Muscle of leg (tissue), 11 donors: ENCODE results near the gene GPRIN3. TPM values are rescaled to one million over a fixed set of nuclear protein-coding genes. Genes with fewer than 3 reads are reported as not detected.

ENCODE experiments used
- DNase-seq: peaks from one replicate; pipeline ENCODE4 v3.0.0; 2013
- H3K27ac ChIP-seq: one replicate; pipeline ENCODE4 v1.5.1; 2013; ENCODE audit warnings: mild to moderate bottlenecking, low read length, control low read depth
- H3K27me3 ChIP-seq: one replicate; pipeline ENCODE4 v1.6.1; 2013; ENCODE audit warnings: low read length; ENCODE audit not compliant: control insufficient read depth, insufficient read depth
- H3K36me3 ChIP-seq: one replicate; pipeline ENCODE4 v1.6.1; 2013; ENCODE audit warnings: low read length; ENCODE audit not compliant: control insufficient read depth, insufficient read depth
- H3K4me1 ChIP-seq: one replicate; pipeline ENCODE4 v1.6.1; 2013; ENCODE audit warnings: low read length; ENCODE audit not compliant: control insufficient read depth, insufficient read depth
- H3K4me3 ChIP-seq: one replicate; pipeline ENCODE4 v1.5.1; 2013; ENCODE audit warnings: low read length, control low read depth
- H3K9me3 ChIP-seq: replicated peaks from 2 replicates; pipeline ENCODE4 v1.6.1; 2013; ENCODE audit warnings: low read depth, low read length; ENCODE audit not compliant: control insufficient read depth
- WGBS: methylation state at CpG from one replicate; pipeline ENCODE4 v1.1.5; 2013; ENCODE audit warnings: missing lambda C conversion rate; ENCODE audit not compliant: insufficient coverage; 5-methylcytosine and 5-hydroxymethylcytosine counted together
- polyA plus RNA-seq, 8 donors: library from polyadenylated mRNA; unstranded; fragments of 120-200 nt; gene quantifications; one replicate each; pipeline versions ENCODE4 v1.2.1 to v1.2.3, GENCODE V29; 2013; ENCODE audit warnings: inconsistent platforms in 1 of 8, low replicate concordance in 1 of 8; ENCODE audit not compliant: insufficient read length in 8 of 8, insufficient read depth in 1 of 8
- total RNA-seq: library from RNA; stranded (reverse); fragments of 120-200 nt; gene quantifications from one replicate; pipeline ENCODE4 v1.2.4, GENCODE V29; 2013

Gene GPRIN3
- total and polyA plus RNA-seq, 9 donors, result 2.0 to 4.3 (median 3.1) TPM

DNA sequence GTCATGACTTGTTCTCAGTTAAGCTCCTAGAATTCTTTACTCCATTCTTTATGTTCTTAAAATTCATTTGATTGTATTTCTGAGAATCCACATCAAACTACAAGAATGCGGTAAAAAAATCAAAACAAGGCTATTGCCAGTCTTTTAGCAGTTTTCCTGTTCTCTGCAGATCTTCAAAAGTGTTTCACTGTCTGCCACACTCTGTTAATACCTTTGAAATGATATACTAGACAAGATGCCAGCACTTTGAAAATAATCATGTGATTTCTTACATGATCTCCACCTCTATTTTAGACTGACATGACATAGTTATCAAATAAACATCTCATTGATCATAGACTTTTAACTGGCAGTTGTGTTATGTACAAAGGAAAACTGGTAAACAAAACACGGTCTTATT, 30.1 kb upstream of the GPRIN3 start:
- Histone ChIP-seq H3K9me3 (no peaks in the 10 kb centered on the region), H3K36me3 (no peaks in the 10 kb centered on the region), H3K27ac (no peak overlapping the region), H3K4me1 (no peaks in the 10 kb centered on the region), H3K27me3 (no peaks in the 10 kb centered on the region), H3K4me3 (no peak overlapping the region)
- DNase-seq, result no peak
- no CpG with 5 or more reads among the region's 2 CpGs for WGBS

- H3K4me3 ChIP-seq, result no peak overlapping the region
- H3K4me1 ChIP-seq, result no peaks in the 10 kb centered on the region
- H3K27ac ChIP-seq, result no peak overlapping the region
- no peak for DNase-seq
- H3K9me3 ChIP-seq, result no peaks in the 10 kb centered on the region
- WGBS, result 80% methylated on average over 1 of the region's 4 CpGs
- H3K27me3 ChIP-seq, result no peaks in the 10 kb centered on the region
- H3K36me3 ChIP-seq, result no peaks in the 10 kb centered on the region
These were observed 29.3 kb upstream of the GPRIN3 start for GRCh38 chr4:89336818-89337420.

DNA sequence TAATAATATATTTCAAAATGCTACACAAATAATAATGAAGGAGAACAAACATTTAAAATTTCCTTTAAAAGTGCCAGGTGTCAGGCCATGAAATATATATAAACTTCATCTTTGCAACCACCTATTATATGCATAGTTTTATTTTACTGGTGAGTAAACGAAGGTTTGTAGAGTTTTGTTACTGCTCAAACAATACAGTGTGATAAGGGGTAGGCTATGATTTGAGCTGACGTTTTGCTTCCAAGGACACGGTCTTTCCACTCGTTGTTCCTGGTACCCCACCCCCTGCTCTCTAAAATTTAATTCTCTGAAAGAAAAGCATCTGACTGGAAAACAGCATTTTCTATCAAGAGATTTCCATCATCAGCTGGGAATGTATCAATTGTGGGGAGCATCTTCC, 27.2 kb upstream of the GPRIN3 start:
- H3K4me3 ChIP-seq, result no peak overlapping the region
- H3K36me3 ChIP-seq, result no peaks in the 10 kb centered on the region
- H3K27ac ChIP-seq, result no peak overlapping the region
- no peaks in the 10 kb centered on the region for H3K9me3 ChIP-seq
- no peak for DNase-seq
- no peaks in the 10 kb centered on the region for H3K4me1 ChIP-seq
- WGBS, result 100% methylated on average over 2 of the region's 4 CpGs
- no peaks in the 10 kb centered on the region for H3K27me3 ChIP-seq

GRCh38 chr4:89334311-89334710, 26.7 kb upstream of the GPRIN3 start:
- Histone ChIP-seq H3K9me3 (no peaks in the 10 kb centered on the region), H3K36me3 (no peaks in the 10 kb centered on the region), H3K27ac (no peak overlapping the region), H3K27me3 (no peaks in the 10 kb centered on the region), H3K4me1 (no peaks in the 10 kb centered on the region), H3K4me3 (no peak overlapping the region)
- DNase-seq, result peak; percentile 31

GRCh38 chr4:89331686-89332544, 24.3 kb upstream of the GPRIN3 start:
- no peak overlapping the region for H3K27ac ChIP-seq
- no peaks in the 10 kb centered on the region for H3K9me3 ChIP-seq

GRCh38 chr4:89331197-89331596, 23.6 kb upstream of the GPRIN3 start:
- no peak for DNase-seq
- WGBS, result no CpG with 5 or more reads among the region's 2 CpGs
- Histone ChIP-seq H3K4me3 (no peak overlapping the region), H3K4me1 (no peaks in the 10 kb centered on the region), H3K9me3 (no peaks in the 10 kb centered on the region), H3K27ac (no peak overlapping the region), H3K27me3 (no peaks in the 10 kb centered on the region), H3K36me3 (no peaks in the 10 kb centered on the region)

More at GRCh38 chr4:89331686-89332544, 24.3 kb upstream of the GPRIN3 start:
- no peak overlapping the region for H3K4me3 ChIP-seq
- whole genome bisulfite sequencing, result 93% methylated on average over 2 of the region's 5 CpGs
- no peaks in the 10 kb centered on the region for H3K27me3 ChIP-seq
- no peaks in the 10 kb centered on the region for H3K36me3 ChIP-seq
- no peaks in the 10 kb centered on the region for H3K4me1 ChIP-seq
- peak; percentile 37 for DNase-seq

DNA sequence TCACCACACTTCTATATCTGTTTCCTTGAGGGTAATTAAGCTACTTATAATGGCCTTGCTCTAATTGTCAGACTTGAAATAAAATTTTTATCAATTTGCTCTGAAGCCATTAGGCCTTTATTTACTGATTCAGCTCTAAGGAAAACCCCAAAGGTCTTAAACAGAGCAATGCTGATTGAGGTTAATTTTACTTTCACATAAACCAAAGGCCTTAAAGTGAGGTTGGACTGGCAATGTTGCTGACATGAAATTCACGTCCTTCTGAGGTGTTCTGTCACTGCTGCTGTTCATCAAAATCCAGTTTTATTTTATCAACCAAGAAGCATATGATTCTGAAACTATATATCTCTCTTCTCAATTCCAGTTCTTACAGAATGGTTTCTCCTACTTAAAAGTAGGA, 21.7 kb upstream of the GPRIN3 start:
- H3K4me1 ChIP-seq, result no peaks in the 10 kb centered on the region
- no peak overlapping the region for H3K4me3 ChIP-seq
- no peaks in the 10 kb centered on the region for H3K27me3 ChIP-seq
- WGBS, result no CpG with 5 or more reads among the region's 1 CpG
- DNase-seq, result no peak
- H3K9me3 ChIP-seq, result no peaks in the 10 kb centered on the region
- H3K36me3 ChIP-seq, result no peaks in the 10 kb centered on the region
- H3K27ac ChIP-seq, result no peak overlapping the region

DNA sequence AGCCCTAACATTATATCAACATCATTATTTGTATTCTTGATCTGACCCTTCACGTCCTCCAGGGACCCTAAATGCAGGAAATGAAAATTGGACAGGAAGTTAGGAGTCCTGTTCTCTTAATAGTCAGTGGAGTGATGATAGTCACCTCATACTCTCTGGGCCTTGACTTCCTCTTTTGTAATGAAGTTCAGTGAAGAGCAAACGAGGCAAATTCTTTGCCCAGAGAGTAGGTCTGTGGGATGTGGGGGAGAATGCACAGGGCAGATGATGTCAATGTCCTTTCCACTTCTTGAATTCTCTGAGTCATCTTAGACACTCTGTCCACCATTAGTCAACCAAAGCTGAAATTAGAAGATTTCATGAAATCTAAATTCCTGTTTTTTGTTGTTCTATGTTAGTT, 17.1 kb upstream of the GPRIN3 start:
- Histone ChIP-seq H3K4me1 (no peaks in the 10 kb centered on the region), H3K27ac (no peak overlapping the region), H3K27me3 (no peaks in the 10 kb centered on the region), H3K9me3 (no peaks in the 10 kb centered on the region), H3K4me3 (no peak overlapping the region), H3K36me3 (no peaks in the 10 kb centered on the region)
- no CpG with 5 or more reads among the region's 2 CpGs for WGBS
- DNase-seq, result peak; percentile 71

DNA sequence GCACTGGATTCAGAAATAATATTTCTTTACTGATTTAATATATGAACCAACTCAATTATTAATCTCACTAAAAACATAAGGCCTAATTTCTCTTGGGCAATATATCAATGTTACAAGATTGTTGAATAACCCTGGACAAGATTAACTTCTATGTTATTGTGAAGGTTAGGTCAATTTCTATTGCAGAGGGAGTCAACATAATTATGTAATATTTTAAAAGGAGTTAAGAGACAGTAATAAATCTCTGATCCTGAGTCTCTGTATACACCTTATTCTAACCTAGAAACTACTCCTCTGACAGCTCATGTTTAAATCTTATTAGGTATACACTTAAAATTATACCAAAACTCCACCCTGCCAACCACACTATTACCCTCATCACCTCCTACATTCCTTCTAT, 15.1 kb upstream of the GPRIN3 start:
- no peaks in the 10 kb centered on the region for H3K9me3 ChIP-seq
- H3K4me3 ChIP-seq, result no peak overlapping the region
- H3K27me3 ChIP-seq, result no peaks in the 10 kb centered on the region
- no peak overlapping the region for H3K27ac ChIP-seq
- DNase-seq, result no peak
- no peaks in the 10 kb centered on the region for H3K36me3 ChIP-seq
- no peaks in the 10 kb centered on the region for H3K4me1 ChIP-seq

GRCh38 chr4:89319756-89320155, 12.2 kb upstream of the GPRIN3 start:
- Histone ChIP-seq H3K9me3 (no peaks in the 10 kb centered on the region), H3K36me3 (no peaks in the 10 kb centered on the region), H3K27ac (no peak overlapping the region), H3K4me1 (no peaks in the 10 kb centered on the region), H3K4me3 (no peak overlapping the region), H3K27me3 (no peaks in the 10 kb centered on the region)
- DNase-seq, result no peak
- WGBS, result 100% methylated on average over 1 of the region's 2 CpGs
